ENCODE results near the gene EGR2. TPM values are rescaled to one million over a fixed set of nuclear protein-coding genes. Genes with fewer than 3 reads are reported as not detected.
A peak's percentile ranks its signal among the peaks of the same experiment; 100 is the strongest.

EGR2 gene
- total and polyA plus RNA-seq, 10 of the 15 experiments (the other 5 are each of a cell fraction or from before 2014, with no cell fraction given), result 8.3 to 56.5 (median 16.2) TPM

DNA sequence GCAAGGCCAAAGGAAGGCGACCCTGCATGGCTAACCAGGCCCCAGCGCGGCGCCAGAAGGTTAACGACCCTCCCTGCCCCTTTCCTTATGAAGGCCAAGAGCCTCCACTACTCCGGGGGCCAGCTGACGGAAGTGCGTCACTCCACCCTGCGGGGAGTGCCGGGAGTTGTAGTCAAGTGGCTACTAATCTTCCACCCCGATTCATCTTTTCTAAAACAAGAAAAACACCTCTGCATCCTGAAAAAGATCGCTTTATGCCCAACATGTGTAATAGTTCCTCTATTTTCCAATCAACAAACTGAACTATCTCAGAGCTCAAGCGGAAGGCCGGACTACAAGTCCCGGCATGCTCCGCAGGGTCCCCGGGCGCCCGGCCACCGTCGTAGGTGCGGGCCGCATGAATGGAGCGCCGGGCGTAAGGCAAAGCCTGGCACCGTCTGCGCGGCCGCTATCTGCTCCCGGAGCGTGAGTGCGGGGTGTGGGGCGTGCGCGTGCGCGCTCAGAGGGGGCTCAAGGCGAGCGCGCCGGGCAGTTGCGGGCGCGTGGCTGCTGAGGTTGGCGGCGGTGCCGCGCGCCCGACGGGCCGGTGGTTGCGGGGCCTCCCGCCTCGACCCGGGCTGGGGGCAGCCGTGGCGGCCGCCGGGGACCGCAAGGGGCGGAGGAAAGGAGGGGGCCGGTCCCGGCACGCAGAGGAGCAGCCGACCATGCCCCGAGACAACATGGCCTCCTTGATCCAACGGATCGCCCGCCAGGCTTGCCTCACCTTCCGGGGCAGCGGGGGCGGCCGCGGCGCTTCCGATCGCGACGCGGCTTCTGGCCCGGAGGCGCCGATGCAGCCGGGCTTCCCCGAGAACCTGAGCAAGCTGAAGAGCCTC is 11.6 kb downstream of the EGR2 start, which contains the start of gene ADO (continued):
- TF ChIP-seq, protein P1, sequence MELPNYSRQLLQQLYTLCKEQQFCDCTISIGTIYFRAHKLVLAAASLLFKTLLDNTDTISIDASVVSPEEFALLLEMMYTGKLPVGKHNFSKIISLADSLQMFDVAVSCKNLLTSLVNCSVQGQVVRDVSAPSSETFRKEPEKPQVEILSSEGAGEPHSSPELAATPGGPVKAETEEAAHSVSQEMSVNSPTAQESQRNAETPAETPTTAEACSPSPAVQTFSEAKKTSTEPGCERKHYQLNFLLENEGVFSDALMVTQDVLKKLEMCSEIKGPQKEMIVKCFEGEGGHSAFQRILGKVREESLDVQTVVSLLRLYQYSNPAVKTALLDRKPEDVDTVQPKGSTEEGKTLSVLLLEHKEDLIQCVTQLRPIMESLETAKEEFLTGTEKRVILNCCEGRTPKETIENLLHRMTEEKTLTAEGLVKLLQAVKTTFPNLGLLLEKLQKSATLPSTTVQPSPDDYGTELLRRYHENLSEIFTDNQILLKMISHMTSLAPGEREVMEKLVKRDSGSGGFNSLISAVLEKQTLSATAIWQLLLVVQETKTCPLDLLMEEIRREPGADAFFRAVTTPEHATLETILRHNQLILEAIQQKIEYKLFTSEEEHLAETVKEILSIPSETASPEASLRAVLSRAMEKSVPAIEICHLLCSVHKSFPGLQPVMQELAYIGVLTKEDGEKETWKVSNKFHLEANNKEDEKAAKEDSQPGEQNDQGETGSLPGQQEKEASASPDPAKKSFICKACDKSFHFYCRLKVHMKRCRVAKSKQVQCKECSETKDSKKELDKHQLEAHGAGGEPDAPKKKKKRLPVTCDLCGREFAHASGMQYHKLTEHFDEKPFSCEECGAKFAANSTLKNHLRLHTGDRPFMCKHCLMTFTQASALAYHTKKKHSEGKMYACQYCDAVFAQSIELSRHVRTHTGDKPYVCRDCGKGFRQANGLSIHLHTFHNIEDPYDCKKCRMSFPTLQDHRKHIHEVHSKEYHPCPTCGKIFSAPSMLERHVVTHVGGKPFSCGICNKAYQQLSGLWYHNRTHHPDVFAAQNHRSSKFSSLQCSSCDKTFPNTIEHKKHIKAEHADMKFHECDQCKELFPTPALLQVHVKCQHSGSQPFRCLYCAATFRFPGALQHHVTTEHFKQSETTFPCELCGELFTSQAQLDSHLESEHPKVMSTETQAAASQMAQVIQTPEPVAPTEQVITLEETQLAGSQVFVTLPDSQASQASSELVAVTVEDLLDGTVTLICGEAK (IDR thresholded peaks at IDR 0.05; ENCODE audit: borderline replicate concordance), result peak; percentile 95
- TF ChIP-seq PAX5 (IDR thresholded peaks at IDR 0.05; ENCODE audit: borderline replicate concordance, low read depth, low read length) (peak; percentile 91), RBBP5 (conservative IDR thresholded peaks at IDR 0.05) (no peak), STAT1 (conservative IDR thresholded peaks at IDR 0.05) (0 out of 2 replicates have a peak, but pooled peaks have one; percentile 75), CBFB (IDR thresholded peaks at IDR 0.05; ENCODE audit: low read depth) (no peak), SMC3 (IDR thresholded peaks at IDR 0.05; ENCODE audit: borderline replicate concordance, low read length) (no peak), MYB (IDR thresholded peaks at IDR 0.05; ENCODE audit: borderline replicate concordance, low read depth, low read length) (no peak), RAD21 (IDR thresholded peaks at IDR 0.05; ENCODE audit: insufficient read depth, low read depth, low read length) (0 out of 2 replicates have a peak, but pooled peaks have one; percentile 6), HDGF (IDR thresholded peaks at IDR 0.05) (peak; percentile 70; the same call in 1 of the 2 replicates), JUNB (IDR thresholded peaks at IDR 0.05) (no peak), CHD4 (IDR thresholded peaks at IDR 0.05) (no peak), KLF5 (IDR thresholded peaks at IDR 0.05; ENCODE audit: partially characterized antibody) (no peak), SIN3A (IDR thresholded peaks at IDR 0.05; ENCODE audit: low read depth, low read length) (0 out of 2 replicates have a peak, but pooled peaks have one; percentile 62), MXI1 (IDR thresholded peaks at IDR 0.05; ENCODE audit: low read depth, low read length) (peak; percentile 64), ZNF622 (IDR thresholded peaks at IDR 0.05) (no peak), RCOR1 (conservative IDR thresholded peaks at IDR 0.05; ENCODE audit: low read depth, low read length) (no peak)
- TF ChIP-seq, protein P2, sequence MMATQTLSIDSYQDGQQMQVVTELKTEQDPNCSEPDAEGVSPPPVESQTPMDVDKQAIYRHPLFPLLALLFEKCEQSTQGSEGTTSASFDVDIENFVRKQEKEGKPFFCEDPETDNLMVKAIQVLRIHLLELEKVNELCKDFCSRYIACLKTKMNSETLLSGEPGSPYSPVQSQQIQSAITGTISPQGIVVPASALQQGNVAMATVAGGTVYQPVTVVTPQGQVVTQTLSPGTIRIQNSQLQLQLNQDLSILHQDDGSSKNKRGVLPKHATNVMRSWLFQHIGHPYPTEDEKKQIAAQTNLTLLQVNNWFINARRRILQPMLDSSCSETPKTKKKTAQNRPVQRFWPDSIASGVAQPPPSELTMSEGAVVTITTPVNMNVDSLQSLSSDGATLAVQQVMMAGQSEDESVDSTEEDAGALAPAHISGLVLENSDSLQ (IDR thresholded peaks at IDR 0.05), result no peak
- TF ChIP-seq, protein P3, sequence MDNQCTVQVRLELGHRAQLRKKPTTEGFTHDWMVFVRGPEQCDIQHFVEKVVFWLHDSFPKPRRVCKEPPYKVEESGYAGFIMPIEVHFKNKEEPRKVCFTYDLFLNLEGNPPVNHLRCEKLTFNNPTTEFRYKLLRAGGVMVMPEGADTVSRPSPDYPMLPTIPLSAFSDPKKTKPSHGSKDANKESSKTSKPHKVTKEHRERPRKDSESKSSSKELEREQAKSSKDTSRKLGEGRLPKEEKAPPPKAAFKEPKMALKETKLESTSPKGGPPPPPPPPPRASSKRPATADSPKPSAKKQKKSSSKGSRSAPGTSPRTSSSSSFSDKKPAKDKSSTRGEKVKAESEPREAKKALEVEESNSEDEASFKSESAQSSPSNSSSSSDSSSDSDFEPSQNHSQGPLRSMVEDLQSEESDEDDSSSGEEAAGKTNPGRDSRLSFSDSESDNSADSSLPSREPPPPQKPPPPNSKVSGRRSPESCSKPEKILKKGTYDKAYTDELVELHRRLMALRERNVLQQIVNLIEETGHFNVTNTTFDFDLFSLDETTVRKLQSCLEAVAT (IDR thresholded peaks at IDR 0.05), result 0 out of 2 replicates have a peak, but pooled peaks have one; percentile 15
- TF ChIP-seq, protein P4, sequence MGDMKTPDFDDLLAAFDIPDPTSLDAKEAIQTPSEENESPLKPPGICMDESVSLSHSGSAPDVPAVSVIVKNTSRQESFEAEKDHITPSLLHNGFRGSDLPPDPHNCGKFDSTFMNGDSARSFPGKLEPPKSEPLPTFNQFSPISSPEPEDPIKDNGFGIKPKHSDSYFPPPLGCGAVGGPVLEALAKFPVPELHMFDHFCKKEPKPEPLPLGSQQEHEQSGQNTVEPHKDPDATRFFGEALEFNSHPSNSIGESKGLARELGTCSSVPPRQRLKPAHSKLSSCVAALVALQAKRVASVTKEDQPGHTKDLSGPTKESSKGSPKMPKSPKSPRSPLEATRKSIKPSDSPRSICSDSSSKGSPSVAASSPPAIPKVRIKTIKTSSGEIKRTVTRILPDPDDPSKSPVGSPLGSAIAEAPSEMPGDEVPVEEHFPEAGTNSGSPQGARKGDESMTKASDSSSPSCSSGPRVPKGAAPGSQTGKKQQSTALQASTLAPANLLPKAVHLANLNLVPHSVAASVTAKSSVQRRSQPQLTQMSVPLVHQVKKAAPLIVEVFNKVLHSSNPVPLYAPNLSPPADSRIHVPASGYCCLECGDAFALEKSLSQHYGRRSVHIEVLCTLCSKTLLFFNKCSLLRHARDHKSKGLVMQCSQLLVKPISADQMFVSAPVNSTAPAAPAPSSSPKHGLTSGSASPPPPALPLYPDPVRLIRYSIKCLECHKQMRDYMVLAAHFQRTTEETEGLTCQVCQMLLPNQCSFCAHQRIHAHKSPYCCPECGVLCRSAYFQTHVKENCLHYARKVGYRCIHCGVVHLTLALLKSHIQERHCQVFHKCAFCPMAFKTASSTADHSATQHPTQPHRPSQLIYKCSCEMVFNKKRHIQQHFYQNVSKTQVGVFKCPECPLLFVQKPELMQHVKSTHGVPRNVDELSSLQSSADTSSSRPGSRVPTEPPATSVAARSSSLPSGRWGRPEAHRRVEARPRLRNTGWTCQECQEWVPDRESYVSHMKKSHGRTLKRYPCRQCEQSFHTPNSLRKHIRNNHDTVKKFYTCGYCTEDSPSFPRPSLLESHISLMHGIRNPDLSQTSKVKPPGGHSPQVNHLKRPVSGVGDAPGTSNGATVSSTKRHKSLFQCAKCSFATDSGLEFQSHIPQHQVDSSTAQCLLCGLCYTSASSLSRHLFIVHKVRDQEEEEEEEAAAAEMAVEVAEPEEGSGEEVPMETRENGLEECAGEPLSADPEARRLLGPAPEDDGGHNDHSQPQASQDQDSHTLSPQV (IDR thresholded peaks at IDR 0.05), result peak; percentile 50; the same call in 1 of the 2 replicates

Data from GM12878 (cell line).